Measurements from ENCODE around the gene CTNNA3. TPM values are rescaled to one million over a fixed set of nuclear protein-coding genes. Genes with fewer than 3 reads are reported as not detected.

Gene CTNNA3
- total and polyA plus RNA-seq, 7 donors, result 0.85 to 66.2 (median 28.1) TPM

DNA sequence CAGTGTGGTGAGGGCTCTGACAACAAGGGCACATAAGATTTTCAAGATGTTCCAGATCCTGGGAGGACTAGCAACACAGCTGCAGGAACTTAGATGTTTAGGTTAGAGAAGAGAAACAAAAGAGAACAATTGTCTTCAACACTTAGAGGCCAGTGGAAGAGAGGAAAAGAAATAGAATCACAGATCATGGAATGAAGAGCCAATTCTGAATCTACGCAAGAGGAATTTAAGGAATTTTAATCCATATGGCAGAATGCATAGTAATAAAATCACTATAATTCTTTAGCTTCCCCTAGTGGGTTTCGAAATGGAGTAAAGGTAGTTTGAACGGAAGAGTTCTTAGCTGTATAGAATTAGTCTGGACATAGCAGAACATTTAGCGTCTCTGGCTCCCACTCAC is 884.8 kb downstream of the CTNNA3 start:
- Histone ChIP-seq H3K9me3 (no peaks in the 10 kb centered on the region), H3K27me3 (ENCODE audit: insufficient read depth in 3 of 3, low read length in 2 of 3) (no peaks in the 10 kb centered on the region), H3K4me1 (no peaks in the 10 kb centered on the region), H3K36me3 (ENCODE audit: insufficient read depth in 1 of 2, low read depth in 1 of 2) (no peaks in the 10 kb centered on the region), H3K4me3 (no peak overlapping the region), H3K27ac (no peak overlapping the region)
- DNase-seq, result no peak
- ATAC-seq, result no peak
- intact Hi-C loops (cut with DNase I), result no loop called here
- WGBS, 3 donors, result 81 to 83% (median 83%) methylated on average over 4 of the region's 4 CpGs
- TF ChIP-seq, protein P1, sequence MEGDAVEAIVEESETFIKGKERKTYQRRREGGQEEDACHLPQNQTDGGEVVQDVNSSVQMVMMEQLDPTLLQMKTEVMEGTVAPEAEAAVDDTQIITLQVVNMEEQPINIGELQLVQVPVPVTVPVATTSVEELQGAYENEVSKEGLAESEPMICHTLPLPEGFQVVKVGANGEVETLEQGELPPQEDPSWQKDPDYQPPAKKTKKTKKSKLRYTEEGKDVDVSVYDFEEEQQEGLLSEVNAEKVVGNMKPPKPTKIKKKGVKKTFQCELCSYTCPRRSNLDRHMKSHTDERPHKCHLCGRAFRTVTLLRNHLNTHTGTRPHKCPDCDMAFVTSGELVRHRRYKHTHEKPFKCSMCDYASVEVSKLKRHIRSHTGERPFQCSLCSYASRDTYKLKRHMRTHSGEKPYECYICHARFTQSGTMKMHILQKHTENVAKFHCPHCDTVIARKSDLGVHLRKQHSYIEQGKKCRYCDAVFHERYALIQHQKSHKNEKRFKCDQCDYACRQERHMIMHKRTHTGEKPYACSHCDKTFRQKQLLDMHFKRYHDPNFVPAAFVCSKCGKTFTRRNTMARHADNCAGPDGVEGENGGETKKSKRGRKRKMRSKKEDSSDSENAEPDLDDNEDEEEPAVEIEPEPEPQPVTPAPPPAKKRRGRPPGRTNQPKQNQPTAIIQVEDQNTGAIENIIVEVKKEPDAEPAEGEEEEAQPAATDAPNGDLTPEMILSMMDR (IDR thresholded peaks at IDR 0.05), result no peak

DNA sequence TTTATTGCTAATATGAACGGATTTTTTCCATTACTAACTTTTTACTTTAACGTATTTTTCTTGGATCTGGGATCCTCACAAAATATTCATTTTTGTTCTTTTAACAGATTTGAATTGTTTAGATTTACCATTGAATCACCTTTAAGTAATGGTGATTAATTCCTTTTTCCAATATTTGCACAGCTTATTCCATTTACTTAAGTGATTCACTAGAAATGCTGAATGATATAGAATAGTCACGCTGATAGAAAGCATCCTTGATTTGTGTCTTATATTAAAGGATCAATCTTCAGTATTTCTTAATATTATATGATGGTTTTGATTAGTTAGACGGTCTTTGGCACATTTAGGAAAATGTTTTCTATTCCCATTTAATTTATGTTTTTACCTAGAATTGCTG is 886.6 kb downstream of the CTNNA3 start:
- no peak overlapping the region for H3K27ac ChIP-seq
- no peaks in the 10 kb centered on the region for H3K9me3 ChIP-seq
- intact Hi-C loops (cut with DNase I), result no loop called here
- DNase-seq (no peak), ATAC-seq (no peak)
- TF ChIP-seq, protein P1 (IDR thresholded peaks at IDR 0.05), result no peak
- no peak overlapping the region for H3K4me3 ChIP-seq
- H3K4me1 ChIP-seq, result peaks cover 10% of the 10 kb centered on the region
- H3K36me3 ChIP-seq (ENCODE audit: insufficient read depth in 1 of 2, low read depth in 1 of 2), result no peaks in the 10 kb centered on the region
- H3K27me3 ChIP-seq (ENCODE audit: insufficient read depth in 3 of 3, low read length in 2 of 3), result no peaks in the 10 kb centered on the region
- 79 to 95% (median 94%) methylated on average over 4 of the region's 4 CpGs for WGBS, 3 donors

DNA sequence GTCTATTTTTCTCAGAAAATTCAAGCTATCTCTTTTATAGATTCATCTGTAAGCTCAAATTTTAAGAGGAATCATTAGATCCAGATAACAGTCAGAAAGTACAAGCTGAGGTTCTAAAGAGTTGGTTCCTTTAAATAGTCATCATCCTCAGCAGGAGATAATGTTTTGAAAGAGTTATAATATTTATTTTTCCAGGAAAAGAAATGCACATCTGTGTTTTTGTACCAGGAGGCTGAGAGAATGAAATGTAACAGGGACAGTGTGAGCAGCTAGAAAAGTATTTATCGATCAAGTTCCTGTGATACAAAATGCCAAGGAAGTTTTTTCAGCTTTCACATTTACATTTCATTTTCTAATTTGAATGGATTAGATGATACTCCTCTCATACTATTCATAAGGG is 890.4 kb downstream of the CTNNA3 start:
- TF ChIP-seq, protein P1 (IDR thresholded peaks at IDR 0.05), result no peak
- no peak for DNase-seq
- H3K27me3 ChIP-seq (ENCODE audit: insufficient read depth in 3 of 3, low read length in 2 of 3), result no peaks in the 10 kb centered on the region
- intact Hi-C loops (cut with DNase I), result no loop called here
- H3K9me3 ChIP-seq, result no peaks in the 10 kb centered on the region
- 61 to 89% (median 74%) methylated on average over 1 of the region's 1 CpG for WGBS, 3 donors
- H3K4me1 ChIP-seq, result peaks cover 10% of the 10 kb centered on the region
- no peak for ATAC-seq
- no peaks in the 10 kb centered on the region for H3K36me3 ChIP-seq (ENCODE audit: insufficient read depth in 1 of 2, low read depth in 1 of 2)
- no peak overlapping the region for H3K27ac ChIP-seq
- H3K4me3 ChIP-seq, result no peak overlapping the region

DNA sequence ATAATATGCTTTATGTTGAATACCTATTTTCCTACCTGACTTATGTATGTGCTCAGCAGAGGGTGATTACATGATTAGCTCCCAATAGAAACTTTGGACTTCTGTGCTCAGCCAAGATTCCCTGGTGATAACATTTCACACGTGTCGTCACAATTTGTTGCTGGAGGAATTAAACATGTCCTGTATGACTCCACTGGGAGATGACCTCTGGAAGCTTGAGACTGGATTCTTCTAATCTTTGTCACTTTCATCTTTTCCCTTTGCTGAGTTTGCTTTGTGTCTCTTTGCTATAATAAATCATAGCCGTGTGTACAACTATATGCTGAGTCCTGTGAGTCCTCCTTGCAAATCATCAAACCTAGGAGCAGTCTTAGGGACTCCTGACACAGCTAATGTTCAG is 891.0 kb downstream of the CTNNA3 start:
- ATAC-seq (peak in 2 of 4 donors; percentile 29 to 43), DNase-seq (no peak)
- no peaks in the 10 kb centered on the region for H3K9me3 ChIP-seq
- no peak overlapping the region for H3K27ac ChIP-seq
- peaks cover 10% of the 10 kb centered on the region for H3K4me1 ChIP-seq
- TF ChIP-seq, protein P1 (IDR thresholded peaks at IDR 0.05), result no peak
- H3K4me3 ChIP-seq, result no peak overlapping the region
- intact Hi-C loops (cut with DNase I), result no loop called here
- WGBS, 3 donors, result 6 to 18% (median 10%) methylated on average over 3 of the region's 3 CpGs
- H3K36me3 ChIP-seq (ENCODE audit: insufficient read depth in 1 of 2, low read depth in 1 of 2), result no peaks in the 10 kb centered on the region
- no peaks in the 10 kb centered on the region for H3K27me3 ChIP-seq (ENCODE audit: insufficient read depth in 3 of 3, low read length in 2 of 3)

DNA sequence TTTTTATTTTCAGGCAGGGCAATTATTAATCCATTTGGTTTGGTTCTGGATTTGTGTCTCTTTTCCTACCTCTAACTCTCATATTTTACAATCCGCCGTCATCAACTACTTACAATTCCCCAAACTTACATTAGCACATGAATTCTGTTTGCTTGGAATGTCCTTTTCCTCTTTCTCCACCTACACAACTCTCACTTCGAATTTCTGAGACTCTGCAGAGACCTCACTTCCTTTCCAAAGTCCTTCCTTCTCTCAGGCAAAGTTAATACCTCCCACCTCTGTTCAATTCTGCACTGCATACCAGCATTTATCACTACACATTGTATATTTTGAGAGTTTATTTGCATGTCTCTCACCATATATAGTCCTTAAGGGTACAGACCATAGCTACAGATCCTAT is 892.8 kb downstream of the CTNNA3 start:
- TF ChIP-seq, protein P1 (IDR thresholded peaks at IDR 0.05), result no peak
- DNase-seq (no peak), ATAC-seq (no peak)
- intact Hi-C loops (cut with DNase I), result no loop called here
- Histone ChIP-seq H3K9me3 (no peaks in the 10 kb centered on the region), H3K4me3 (no peak overlapping the region), H3K27me3 (ENCODE audit: insufficient read depth in 3 of 3, low read length in 2 of 3) (no peaks in the 10 kb centered on the region), H3K4me1 (peaks cover 16% of the 10 kb centered on the region), H3K36me3 (ENCODE audit: insufficient read depth in 1 of 2, low read depth in 1 of 2) (no peaks in the 10 kb centered on the region), H3K27ac (no peak overlapping the region)
- WGBS, 3 donors, result 56 to 62% (median 60%) methylated on average over 3 of the region's 3 CpGs

Measured in psoas muscle (tissue), 8 donors.